Smooth muscle cell (in vitro differentiated cells): Measurements from ENCODE around the gene EYA2. TPM values are rescaled to one million over a fixed set of nuclear protein-coding genes. Genes with fewer than 3 reads are reported as not detected.
A peak's percentile ranks its signal among the peaks of the same experiment; 100 is the strongest.

Experiments
- DNase-seq: peaks from one replicate; lab custom pipeline; 2025; ENCODE audit not compliant: unreplicated experiment; lab: John Stamatoyannopoulos, UW
- H2AFZ ChIP-seq: fragments of 200-600 bp; sonication (generic); 2 replicates; pipeline ENCODE4 v1.6.0; 2016; ENCODE audit warnings: antibody characterized with exemption, low read depth, mild to moderate bottlenecking
- H3F3A ChIP-seq: fragments of 200-600 bp; sonication (generic); 2 replicates; pipeline ENCODE4 v1.6.0; 2017; ENCODE audit warnings: antibody characterized with exemption, low read depth
- H3K27ac ChIP-seq: fragments of 200-600 bp; sonication (generic); 2 replicates; pipeline ENCODE4 v1.5.1; 2016; ENCODE audit warnings: low read depth, mild to moderate bottlenecking
- H3K27me3 ChIP-seq: fragments of 200-600 bp; sonication (generic); 2 replicates; pipeline ENCODE4 v1.6.1; 2016; ENCODE audit warnings: low read depth, mild to moderate bottlenecking
- H3K36me3 ChIP-seq: fragments of 200-600 bp; sonication (generic); 2 replicates; pipeline ENCODE4 v1.5.1; 2016; ENCODE audit warnings: low read depth
- H3K4me1 ChIP-seq: fragments of 200-600 bp; sonication (generic); 2 replicates; pipeline ENCODE4 v1.5.1; 2016; ENCODE audit warnings: low read depth
- H3K4me2 ChIP-seq: fragments of 200-600 bp; sonication (generic); 2 replicates; pipeline ENCODE4 v1.6.0; 2016; ENCODE audit warnings: mild to moderate bottlenecking
- H3K4me3 ChIP-seq: fragments of 200-600 bp; sonication (generic); 2 replicates; pipeline ENCODE4 v1.5.1; 2016; ENCODE audit warnings: mild to moderate bottlenecking
- H3K79me2 ChIP-seq: fragments of 200-600 bp; sonication (generic); 2 replicates; pipeline ENCODE4 v1.6.0; 2016; ENCODE audit warnings: low read depth, mild to moderate bottlenecking
- H3K9ac ChIP-seq: fragments of 200-600 bp; sonication (generic); 2 replicates; pipeline ENCODE4 v1.6.0; 2016; ENCODE audit warnings: low read depth
- H3K9me3 ChIP-seq: fragments of 200-600 bp; sonication (generic); replicated peaks from 2 replicates; pipeline ENCODE4 v1.5.1; 2016; ENCODE audit warnings: low read depth
- H4K20me1 ChIP-seq: fragments of 200-600 bp; sonication (generic); 2 replicates; pipeline ENCODE4 v1.6.0; 2016; ENCODE audit warnings: low read depth
- CTCF ChIP-seq: fragments of 200-600 bp; sonication (generic); IDR thresholded peaks from 2 replicates; pipeline ENCODE4 v1.5.1; 2017; ENCODE audit warnings: borderline replicate concordance, mild to moderate bottlenecking, antibody characterized with exemption; ENCODE audit not compliant: insufficient read depth, poor library complexity, severe bottlenecking
- WGBS: methylation state at CpG from one replicate; pipeline ENCODE4 v1.1.7; 2016; ENCODE audit warnings: low lambda C conversion rate; 5-methylcytosine and 5-hydroxymethylcytosine counted together
- polyA plus RNA-seq: library from polyadenylated mRNA; unstranded; fragments of >200 nt; fragmentation: Nextera tagmentation; extraction: Ambion mirVana; gene quantifications from 2 replicates; pipeline ENCODE4 v1.2.1, GENCODE V29; 2016
- total RNA-seq: library from RNA; depleted of rRNA; stranded (reverse); fragments of >200 nt; gene quantifications from 2 replicates; pipeline ENCODE4 v1.2.3, GENCODE V29; 2014

Gene EYA2
- total and polyA plus RNA-seq, 2 experiments from 2014 or later = 0.98 to 1.3 TPM

- no peaks in the 10 kb centered on the region for H3K36me3 ChIP-seq
- H3K4me1 ChIP-seq = peaks cover 4% of the 10 kb centered on the region
- H3K4me2 ChIP-seq = no peak overlapping the region
- 92% methylated on average over 11 of the region's 11 CpGs for WGBS
- H3F3A ChIP-seq = no peaks in the 10 kb centered on the region
- H3K27me3 ChIP-seq = no peaks in the 10 kb centered on the region
- H2AFZ ChIP-seq = no peak overlapping the region
- TF ChIP-seq CTCF = no peak
- H3K9me3 ChIP-seq = no peaks in the 10 kb centered on the region
- DNase-seq = no peak
- H3K27ac ChIP-seq = no peak overlapping the region
- no peak overlapping the region for H3K9ac ChIP-seq
- no peak overlapping the region for H3K4me3 ChIP-seq
- H3K79me2 ChIP-seq = no peaks in the 10 kb centered on the region
- H4K20me1 ChIP-seq = no peaks in the 10 kb centered on the region
Observed at GRCh38 chr20:46943861-46944591, 49.4 kb downstream of the EYA2 start.

- Histone ChIP-seq H3K4me2 (no peak overlapping the region), H3K27me3 (no peaks in the 10 kb centered on the region), H2AFZ (no peak overlapping the region), H3F3A (no peaks in the 10 kb centered on the region), H3K9me3 (no peaks in the 10 kb centered on the region), H3K4me1 (peaks cover 4% of the 10 kb centered on the region), H4K20me1 (no peaks in the 10 kb centered on the region), H3K27ac (peak overlapping the region; percentile 13), H3K36me3 (no peaks in the 10 kb centered on the region), H3K4me3 (no peak overlapping the region), H3K79me2 (no peaks in the 10 kb centered on the region), H3K9ac (no peak overlapping the region)
- no peak for DNase-seq
- no peak for TF ChIP-seq CTCF
- 20% methylated on average over 9 of the region's 9 CpGs for WGBS
Observed at GRCh38 chr20:46945465-46945864, 50.8 kb downstream of the EYA2 start.

- no peak overlapping the region for H3K9ac ChIP-seq
- no peak overlapping the region for H2AFZ ChIP-seq
- DNase-seq = no peak
- H3K4me3 ChIP-seq = no peak overlapping the region
- no peaks in the 10 kb centered on the region for H4K20me1 ChIP-seq
- no peaks in the 10 kb centered on the region for H3K27me3 ChIP-seq
- no peaks in the 10 kb centered on the region for H3F3A ChIP-seq
- no peak for TF ChIP-seq CTCF
- WGBS = 90% methylated on average over 7 of the region's 7 CpGs
- H3K79me2 ChIP-seq = no peaks in the 10 kb centered on the region
- H3K4me1 ChIP-seq = peaks cover 4% of the 10 kb centered on the region
- H3K9me3 ChIP-seq = no peaks in the 10 kb centered on the region
- no peak overlapping the region for H3K4me2 ChIP-seq
- peak overlapping the region; percentile 13 for H3K27ac ChIP-seq
- H3K36me3 ChIP-seq = no peaks in the 10 kb centered on the region
Observed at GRCh38 chr20:46946181-46946624, 51.6 kb downstream of the EYA2 start.

GRCh38 chr20:46946796-46947195 is 52.2 kb downstream of the EYA2 start:
- Histone ChIP-seq H3K4me3 (no peak overlapping the region), H3K79me2 (no peaks in the 10 kb centered on the region), H3K27ac (no peak overlapping the region), H3K4me1 (peaks cover 4% of the 10 kb centered on the region), H2AFZ (no peak overlapping the region), H3F3A (no peaks in the 10 kb centered on the region), H3K9ac (no peak overlapping the region), H3K36me3 (no peaks in the 10 kb centered on the region), H3K4me2 (no peak overlapping the region), H3K9me3 (no peaks in the 10 kb centered on the region), H4K20me1 (no peaks in the 10 kb centered on the region), H3K27me3 (no peaks in the 10 kb centered on the region)
- DNase-seq = no peak
- TF ChIP-seq CTCF = no peak
- 88% methylated on average over 3 of the region's 3 CpGs for WGBS
